ENCODE results near the gene PXYLP1.

The PXYLP1 gene

GRCh38 chr3:141217389-141217788 is 14.2 kb upstream of the PXYLP1 start:
- no peak for DNase-seq (ENCODE audit: low spot score)
- TF ChIP-seq CTCF (IDR thresholded peaks at IDR 0.05; ENCODE audit: extremely low read depth, missing control alignments) = no peak

GRCh38 chr3:141218162-141218835 is 13.3 kb upstream of the PXYLP1 start:
- no peak for DNase-seq (ENCODE audit: low spot score)
- TF ChIP-seq CTCF (IDR thresholded peaks at IDR 0.05; ENCODE audit: extremely low read depth, missing control alignments) = no peak

- DNase-seq (ENCODE audit: low spot score) = no peak
- TF ChIP-seq CTCF (IDR thresholded peaks at IDR 0.05; ENCODE audit: extremely low read depth, missing control alignments) = no peak
Measured at GRCh38 chr3:141218926-141219325, 12.7 kb upstream of the PXYLP1 start.

GRCh38 chr3:141223673-141224166 is 7.9 kb upstream of the PXYLP1 start:
- no peak for DNase-seq (ENCODE audit: low spot score)
- no peak for TF ChIP-seq CTCF (IDR thresholded peaks at IDR 0.05; ENCODE audit: extremely low read depth, missing control alignments)

- no peak for TF ChIP-seq CTCF (IDR thresholded peaks at IDR 0.05; ENCODE audit: extremely low read depth, missing control alignments)
- DNase-seq (ENCODE audit: low spot score) = no peak
Measured at GRCh38 chr3:141225939-141226338, 5.7 kb upstream of the PXYLP1 start.

GRCh38 chr3:141227216-141227615 is 4.4 kb upstream of the PXYLP1 start:
- no peak for DNase-seq (ENCODE audit: low spot score)
- TF ChIP-seq CTCF (IDR thresholded peaks at IDR 0.05; ENCODE audit: extremely low read depth, missing control alignments) = no peak

- TF ChIP-seq CTCF (IDR thresholded peaks at IDR 0.05; ENCODE audit: extremely low read depth, missing control alignments) = no peak
- DNase-seq (ENCODE audit: low spot score) = no peak
Measured at GRCh38 chr3:141227752-141228151, 3.9 kb upstream of the PXYLP1 start.
